K562 (cell line): ENCODE measurements around the gene ZNF740. TPM values are rescaled to one million over a fixed set of nuclear protein-coding genes. Genes with fewer than 3 reads are reported as not detected.

ENCODE experiments used
- BRD4 ChIP-seq: fragments of 200-600 bp; sonication (generic); IDR thresholded peaks from 2 replicates; pipeline ENCODE4 v1.6.1; 2017; ENCODE audit warnings: inconsistent platforms
- EP300 ChIP-seq: IDR thresholded peaks from 2 replicates; pipeline ENCODE4 v1.6.1; 2012; ENCODE audit warnings: low read length, improper control_type of control experiment
- FIP1L1 ChIP-seq: fragments of 200-400 bp; formaldehyde crosslinking; IDR thresholded peaks from 2 replicates; pipeline ENCODE4 v1.6.1; 2018; ENCODE audit warnings: mild to moderate bottlenecking, low read depth, low read length; ENCODE audit not compliant: poor library complexity, severe bottlenecking
- KAT8 ChIP-seq: fragments of 450-650 bp; IDR thresholded peaks from 2 replicates; pipeline ENCODE4 v1.6.1; 2016; ENCODE audit warnings: low read depth, mild to moderate bottlenecking
- MTA2 ChIP-seq: fragments of 450-650 bp; IDR thresholded peaks from 2 replicates; pipeline ENCODE4 v1.6.1; 2016; ENCODE audit warnings: low read depth
- SMC3 ChIP-seq: conservative IDR thresholded peaks from 2 replicates; pipeline ENCODE4 v1.6.1; 2011; ENCODE audit warnings: low read depth, low read length, improper control_type of control experiment; ENCODE audit not compliant: insufficient read depth
- TAF7 ChIP-seq: fragments of 450-650 bp; IDR thresholded peaks from 2 replicates; pipeline ENCODE4 v1.6.1; 2016; ENCODE audit warnings: missing genetic modification characterization, missing compliant biosample characterization
- TRIM28 ChIP-seq: fragments of 450-650 bp; IDR thresholded peaks from 2 replicates; pipeline ENCODE4 v1.6.1; 2017
- U2AF1 ChIP-seq: fragments of 200-400 bp; formaldehyde crosslinking; optimal IDR thresholded peaks from 2 replicates; pipeline ENCODE3; 2017; ENCODE audit warnings: mild to moderate bottlenecking, low read depth, low read length, moderate library complexity
- ZNF146 ChIP-seq: IDR thresholded peaks from one replicate; pipeline ENCODE4 v1.6.1; 2018; ENCODE audit warnings: missing compliant biosample characterization; ENCODE audit not compliant: unreplicated experiment
- ZNF232 ChIP-seq: sonication (generic); formaldehyde crosslinking; IDR thresholded peaks from 2 replicates; pipeline ENCODE4 v1.8.0; 2022; ENCODE audit warnings: mild to moderate bottlenecking, missing genetic modification reagents
- ZNF561 ChIP-seq: fragments of 450-650 bp; formaldehyde crosslinking; conservative IDR thresholded peaks from 2 replicates; pipeline ENCODE4 v1.4.0; 2020; ENCODE audit warnings: mild to moderate bottlenecking, moderate library complexity
- ZNF644 ChIP-seq: fragments of 200-800 bp; sonication (Bioruptor generic); IDR thresholded peaks from 2 replicates; pipeline ENCODE4 v1.6.1; 2016; ENCODE audit warnings: low read depth, missing genetic modification characterization, missing compliant biosample characterization
- polyA plus RNA-seq, 8 experiments: library from polyadenylated mRNA; depleted of rRNA in 4 of 8; stranded (reverse) in 5 of 8; unstranded in 3 of 8; fragments of >200 nt; fragmentation: Nextera tagmentation in 2 of 8; fragmentation: Illumina TruSeq in 1 of 8; extraction: Ambion mirVana in 2 of 8; extraction: Trizol in 1 of 8; gene quantifications; 2 replicates each; pipeline versions ENCODE4 v1.2.1 to v1.2.3, GENCODE V29; 2011 to 2014; ENCODE audit warnings: inconsistent platforms in 1 of 8, missing spikeins in 1 of 8
- total RNA-seq, 7 experiments: library from RNA; depleted of rRNA in 6 of 7; stranded (reverse); fragments of >200 nt in 6 of 7; fragmentation: Illumina TruSeq in 2 of 7; extraction: Trizol in 2 of 7; gene quantifications; 2 replicates each; pipeline versions ENCODE4 v1.2.1 to v1.2.3, GENCODE V29; 2011 to 2021; ENCODE audit warnings: low replicate concordance in 1 of 7
- TF ChIP-seq, protein P1 (sequence below): fragments of 450-650 bp; IDR thresholded peaks from 2 replicates; pipeline ENCODE4 v1.7.0; 2016; ENCODE audit warnings: borderline replicate concordance
- TF ChIP-seq, protein P2 (sequence below): sonication (generic); formaldehyde crosslinking; IDR thresholded peaks from 2 replicates; pipeline ENCODE4 v1.8.0; 2022; ENCODE audit warnings: mild to moderate bottlenecking, missing genetic modification reagents
- TF ChIP-seq, protein P3 (sequence below): sonication (generic); formaldehyde crosslinking; IDR thresholded peaks from 2 replicates; pipeline ENCODE4 v1.9.0; 2022; ENCODE audit warnings: mild to moderate bottlenecking, missing genetic modification reagents
- TF ChIP-seq, protein P4 (sequence below): fragments of 450-650 bp; conservative IDR thresholded peaks from 2 replicates; pipeline ENCODE4 v1.6.1; 2016; ENCODE audit warnings: missing genetic modification characterization, low read depth, mild to moderate bottlenecking, control low read depth, missing compliant biosample characterization
- TF ChIP-seq, protein P5 (sequence below), 2 experiments: fragments of 450-650 bp; IDR thresholded peaks; 2 replicates each; pipeline ENCODE4 v1.6.1; 2016
- TF ChIP-seq, protein P6 (sequence below): fragments of 450-650 bp; formaldehyde crosslinking; IDR thresholded peaks from 2 replicates; pipeline ENCODE4 v1.4.0; 2022; ENCODE audit warnings: mild to moderate bottlenecking, moderate library complexity

The ZNF740 gene
- total and polyA plus RNA-seq, 9 of the 15 experiments (the other 6 are each of a cell fraction or from before 2014, with no cell fraction given), result 0.57 to 46.4 (median 18.6) TPM

DNA sequence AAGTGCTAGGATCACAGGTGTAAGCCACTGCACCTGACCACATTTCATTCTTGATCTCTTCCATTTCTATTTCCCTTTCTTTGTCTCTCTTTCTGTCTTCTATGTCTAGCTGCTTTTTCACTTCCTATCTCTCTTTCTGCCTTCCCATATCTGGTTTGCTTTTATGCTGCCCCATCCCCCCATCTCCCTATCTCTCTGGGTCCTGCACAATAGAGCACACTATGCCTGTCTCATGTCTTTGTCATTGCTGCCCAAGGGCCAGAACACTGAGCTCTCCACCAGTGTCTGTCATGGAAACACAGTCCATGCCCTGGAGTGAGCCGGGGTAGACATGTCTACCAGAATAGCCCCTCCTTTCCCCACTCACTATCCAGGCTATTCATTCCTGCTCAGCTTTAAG is 63.8 kb downstream of the ZNF740 start (continued):
- TF ChIP-seq FIP1L1 (no peak), ZNF232 (CRISPR knock-in tag) (no peak), TAF7 (tag) (0 out of 2 replicates have a peak, but pooled peaks have one; percentile 44), ZNF561 (CRISPR knock-in tag) (no peak), U2AF1 (no peak), BRD4 (no peak), KAT8 (no peak), MTA2 (0 out of 2 replicates have a peak, but pooled peaks have one; percentile 13), TRIM28 (peak; percentile 40; the same call in 1 of the 2 replicates), ZNF146 (no peak), ZNF644 (tag) (no peak), SMC3 (no peak), EP300 (peak; percentile 48; the same call in 1 of the 2 replicates)
- TF ChIP-seq, protein P1, sequence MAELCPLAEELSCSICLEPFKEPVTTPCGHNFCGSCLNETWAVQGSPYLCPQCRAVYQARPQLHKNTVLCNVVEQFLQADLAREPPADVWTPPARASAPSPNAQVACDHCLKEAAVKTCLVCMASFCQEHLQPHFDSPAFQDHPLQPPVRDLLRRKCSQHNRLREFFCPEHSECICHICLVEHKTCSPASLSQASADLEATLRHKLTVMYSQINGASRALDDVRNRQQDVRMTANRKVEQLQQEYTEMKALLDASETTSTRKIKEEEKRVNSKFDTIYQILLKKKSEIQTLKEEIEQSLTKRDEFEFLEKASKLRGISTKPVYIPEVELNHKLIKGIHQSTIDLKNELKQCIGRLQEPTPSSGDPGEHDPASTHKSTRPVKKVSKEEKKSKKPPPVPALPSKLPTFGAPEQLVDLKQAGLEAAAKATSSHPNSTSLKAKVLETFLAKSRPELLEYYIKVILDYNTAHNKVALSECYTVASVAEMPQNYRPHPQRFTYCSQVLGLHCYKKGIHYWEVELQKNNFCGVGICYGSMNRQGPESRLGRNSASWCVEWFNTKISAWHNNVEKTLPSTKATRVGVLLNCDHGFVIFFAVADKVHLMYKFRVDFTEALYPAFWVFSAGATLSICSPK, result no peak
- TF ChIP-seq, protein P2, sequence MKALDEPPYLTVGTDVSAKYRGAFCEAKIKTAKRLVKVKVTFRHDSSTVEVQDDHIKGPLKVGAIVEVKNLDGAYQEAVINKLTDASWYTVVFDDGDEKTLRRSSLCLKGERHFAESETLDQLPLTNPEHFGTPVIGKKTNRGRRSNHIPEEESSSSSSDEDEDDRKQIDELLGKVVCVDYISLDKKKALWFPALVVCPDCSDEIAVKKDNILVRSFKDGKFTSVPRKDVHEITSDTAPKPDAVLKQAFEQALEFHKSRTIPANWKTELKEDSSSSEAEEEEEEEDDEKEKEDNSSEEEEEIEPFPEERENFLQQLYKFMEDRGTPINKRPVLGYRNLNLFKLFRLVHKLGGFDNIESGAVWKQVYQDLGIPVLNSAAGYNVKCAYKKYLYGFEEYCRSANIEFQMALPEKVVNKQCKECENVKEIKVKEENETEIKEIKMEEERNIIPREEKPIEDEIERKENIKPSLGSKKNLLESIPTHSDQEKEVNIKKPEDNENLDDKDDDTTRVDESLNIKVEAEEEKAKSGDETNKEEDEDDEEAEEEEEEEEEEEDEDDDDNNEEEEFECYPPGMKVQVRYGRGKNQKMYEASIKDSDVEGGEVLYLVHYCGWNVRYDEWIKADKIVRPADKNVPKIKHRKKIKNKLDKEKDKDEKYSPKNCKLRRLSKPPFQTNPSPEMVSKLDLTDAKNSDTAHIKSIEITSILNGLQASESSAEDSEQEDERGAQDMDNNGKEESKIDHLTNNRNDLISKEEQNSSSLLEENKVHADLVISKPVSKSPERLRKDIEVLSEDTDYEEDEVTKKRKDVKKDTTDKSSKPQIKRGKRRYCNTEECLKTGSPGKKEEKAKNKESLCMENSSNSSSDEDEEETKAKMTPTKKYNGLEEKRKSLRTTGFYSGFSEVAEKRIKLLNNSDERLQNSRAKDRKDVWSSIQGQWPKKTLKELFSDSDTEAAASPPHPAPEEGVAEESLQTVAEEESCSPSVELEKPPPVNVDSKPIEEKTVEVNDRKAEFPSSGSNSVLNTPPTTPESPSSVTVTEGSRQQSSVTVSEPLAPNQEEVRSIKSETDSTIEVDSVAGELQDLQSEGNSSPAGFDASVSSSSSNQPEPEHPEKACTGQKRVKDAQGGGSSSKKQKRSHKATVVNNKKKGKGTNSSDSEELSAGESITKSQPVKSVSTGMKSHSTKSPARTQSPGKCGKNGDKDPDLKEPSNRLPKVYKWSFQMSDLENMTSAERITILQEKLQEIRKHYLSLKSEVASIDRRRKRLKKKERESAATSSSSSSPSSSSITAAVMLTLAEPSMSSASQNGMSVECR (CRISPR knock-in tag), result no peak
- TF ChIP-seq, protein P3, sequence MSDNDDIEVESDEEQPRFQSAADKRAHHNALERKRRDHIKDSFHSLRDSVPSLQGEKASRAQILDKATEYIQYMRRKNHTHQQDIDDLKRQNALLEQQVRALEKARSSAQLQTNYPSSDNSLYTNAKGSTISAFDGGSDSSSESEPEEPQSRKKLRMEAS (CRISPR knock-in tag), result no peak
- TF ChIP-seq, protein P4, sequence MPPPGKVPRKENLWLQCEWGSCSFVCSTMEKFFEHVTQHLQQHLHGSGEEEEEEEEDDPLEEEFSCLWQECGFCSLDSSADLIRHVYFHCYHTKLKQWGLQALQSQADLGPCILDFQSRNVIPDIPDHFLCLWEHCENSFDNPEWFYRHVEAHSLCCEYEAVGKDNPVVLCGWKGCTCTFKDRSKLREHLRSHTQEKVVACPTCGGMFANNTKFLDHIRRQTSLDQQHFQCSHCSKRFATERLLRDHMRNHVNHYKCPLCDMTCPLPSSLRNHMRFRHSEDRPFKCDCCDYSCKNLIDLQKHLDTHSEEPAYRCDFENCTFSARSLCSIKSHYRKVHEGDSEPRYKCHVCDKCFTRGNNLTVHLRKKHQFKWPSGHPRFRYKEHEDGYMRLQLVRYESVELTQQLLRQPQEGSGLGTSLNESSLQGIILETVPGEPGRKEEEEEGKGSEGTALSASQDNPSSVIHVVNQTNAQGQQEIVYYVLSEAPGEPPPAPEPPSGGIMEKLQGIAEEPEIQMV (tag), result no peak
- TF ChIP-seq, protein P5, sequence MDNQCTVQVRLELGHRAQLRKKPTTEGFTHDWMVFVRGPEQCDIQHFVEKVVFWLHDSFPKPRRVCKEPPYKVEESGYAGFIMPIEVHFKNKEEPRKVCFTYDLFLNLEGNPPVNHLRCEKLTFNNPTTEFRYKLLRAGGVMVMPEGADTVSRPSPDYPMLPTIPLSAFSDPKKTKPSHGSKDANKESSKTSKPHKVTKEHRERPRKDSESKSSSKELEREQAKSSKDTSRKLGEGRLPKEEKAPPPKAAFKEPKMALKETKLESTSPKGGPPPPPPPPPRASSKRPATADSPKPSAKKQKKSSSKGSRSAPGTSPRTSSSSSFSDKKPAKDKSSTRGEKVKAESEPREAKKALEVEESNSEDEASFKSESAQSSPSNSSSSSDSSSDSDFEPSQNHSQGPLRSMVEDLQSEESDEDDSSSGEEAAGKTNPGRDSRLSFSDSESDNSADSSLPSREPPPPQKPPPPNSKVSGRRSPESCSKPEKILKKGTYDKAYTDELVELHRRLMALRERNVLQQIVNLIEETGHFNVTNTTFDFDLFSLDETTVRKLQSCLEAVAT (IDR thresholded peaks at IDR 0.05), result peak; percentile 13 to 63; a peak in 2 of 4 replicates
- TF ChIP-seq, protein P6, sequence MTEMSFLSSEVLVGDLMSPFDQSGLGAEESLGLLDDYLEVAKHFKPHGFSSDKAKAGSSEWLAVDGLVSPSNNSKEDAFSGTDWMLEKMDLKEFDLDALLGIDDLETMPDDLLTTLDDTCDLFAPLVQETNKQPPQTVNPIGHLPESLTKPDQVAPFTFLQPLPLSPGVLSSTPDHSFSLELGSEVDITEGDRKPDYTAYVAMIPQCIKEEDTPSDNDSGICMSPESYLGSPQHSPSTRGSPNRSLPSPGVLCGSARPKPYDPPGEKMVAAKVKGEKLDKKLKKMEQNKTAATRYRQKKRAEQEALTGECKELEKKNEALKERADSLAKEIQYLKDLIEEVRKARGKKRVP, result no peak
